ENCODE results near the gene DMPK. TPM values are rescaled to one million over a fixed set of nuclear protein-coding genes. Genes with fewer than 3 reads are reported as not detected.

DMPK gene
- total and polyA plus RNA-seq, 2 experiments from 2014 or later = 9.8 to 24.0 TPM

DNA sequence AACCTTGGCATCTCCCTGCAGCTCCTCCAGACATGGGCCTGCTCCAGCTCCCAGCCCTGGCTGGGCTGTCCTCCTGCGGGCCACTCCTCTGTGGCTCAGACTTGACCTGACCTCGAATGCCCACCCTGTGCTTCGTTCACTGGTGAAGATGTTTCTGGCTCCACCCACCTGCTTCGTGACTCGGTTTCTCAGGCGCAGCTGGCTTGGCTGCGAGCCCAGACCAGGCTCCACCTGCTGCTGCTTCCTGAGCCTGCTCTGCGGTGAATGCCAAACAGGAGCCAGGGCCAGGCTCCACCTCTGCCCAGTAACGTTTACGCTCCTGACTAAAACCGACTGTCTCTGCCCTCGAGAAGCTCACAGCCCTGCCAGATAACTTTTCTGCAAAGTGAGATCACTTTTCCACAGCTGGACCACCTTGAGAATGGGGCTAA lies 41.8 kb upstream of the DMPK start (continued):
- no peak for TF ChIP-seq EZH2phosphoT487 (IDR thresholded peaks at IDR 0.05; ENCODE audit: unreplicated experiment)
- TF ChIP-seq ZNF331 (CRISPR knock-in tag; IDR thresholded peaks at IDR 0.05; ENCODE audit: low read depth) = no peak

DNA sequence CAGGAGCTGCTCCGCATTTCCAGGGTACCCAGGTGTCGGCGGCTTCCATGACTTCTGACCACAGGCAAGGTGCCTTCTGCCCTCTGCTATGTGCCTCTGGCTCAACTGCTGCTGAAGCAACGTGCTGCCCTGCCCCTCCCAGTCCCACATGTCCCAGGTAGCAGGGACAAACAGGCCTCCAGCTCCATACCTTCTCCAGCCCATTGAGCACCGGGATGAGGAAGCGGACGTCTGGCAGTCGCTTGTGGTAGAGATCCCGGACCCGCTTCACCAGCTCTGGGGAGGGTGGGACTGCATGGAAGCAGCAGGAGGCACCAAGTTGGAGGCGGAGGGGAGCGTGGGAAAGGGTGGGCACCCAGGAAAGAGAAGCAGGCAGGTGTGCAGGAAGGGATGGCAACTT lies 40.9 kb upstream of the DMPK start:
- H3K36me3 ChIP-seq (ENCODE audit: insufficient read depth) = no peaks in the 10 kb centered on the region; the same call in 1 of the 2 replicates
- ATAC-seq = no peak
- no peak overlapping the region for H3K27ac Mint-ChIP-seq

DNA sequence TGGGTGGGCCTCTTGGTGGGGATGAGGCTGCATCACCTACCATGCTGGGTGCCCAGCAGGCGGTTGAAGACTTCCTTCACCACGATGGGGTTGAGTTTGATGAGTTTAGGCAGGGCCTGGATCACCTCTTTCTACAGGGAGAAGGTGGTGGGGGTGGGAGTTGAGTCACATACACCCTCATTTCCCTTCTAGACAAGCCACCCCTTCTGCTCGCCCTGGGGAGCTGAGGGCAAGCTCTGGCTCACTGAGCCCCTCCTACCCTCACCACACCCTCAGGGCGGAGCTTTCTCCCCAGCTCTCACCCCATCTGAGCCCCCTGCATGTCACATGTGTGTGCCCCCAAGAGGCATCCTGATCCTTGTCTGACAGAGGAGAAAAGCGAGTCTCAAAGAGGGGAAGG lies 40.4 kb upstream of the DMPK start:
- H3K4me1 ChIP-seq (ENCODE audit: insufficient read depth) = peaks cover 19% of the 10 kb centered on the region
- ATAC-seq (no peak), DNase-seq (ENCODE audit: low spot score) (no peak)
- Mint-ChIP-seq H3K36me3 (ENCODE audit: low read depth) (peaks cover 69% of the 10 kb centered on the region), H3K4me3 (no peak overlapping the region), H3K9me3 (no peaks in the 10 kb centered on the region), H3K27me3 (ENCODE audit: insufficient read depth, low read depth, poor library complexity) (peaks cover 23% of the 10 kb centered on the region), H3K4me1 (peaks cover 31% of the 10 kb centered on the region), H3K27ac (no peak overlapping the region)
- H2AFZ ChIP-seq = no peak overlapping the region
- peaks cover 19% of the 10 kb centered on the region; the same call in 1 of the 2 replicates for H3F3A ChIP-seq (replicated peaks; ENCODE audit: low read depth)
- H3K36me3 ChIP-seq (ENCODE audit: insufficient read depth) = no peaks in the 10 kb centered on the region; the same call in 1 of the 2 replicates
- no peak overlapping the region for H3K4me2 ChIP-seq
- no peaks in the 10 kb centered on the region for H3K9me2 ChIP-seq (ENCODE audit: insufficient read depth)
- no peaks in the 10 kb centered on the region for H3K79me2 ChIP-seq (replicated peaks; ENCODE audit: insufficient read depth)
- H3K4me3 ChIP-seq = no peak overlapping the region
- no peaks in the 10 kb centered on the region for H3K27me3 ChIP-seq (ENCODE audit: insufficient read depth)
- no peak overlapping the region for H3K27ac ChIP-seq (ENCODE audit: low read depth)
- no peaks in the 10 kb centered on the region; the same call in none of the 2 replicates for H4K20me1 ChIP-seq (replicated peaks; ENCODE audit: insufficient read depth)
- no peak for TF ChIP-seq CREB1 (CRISPR knock-in tag; IDR thresholded peaks at IDR 0.05; ENCODE audit: low read depth)
- TF ChIP-seq EZH2 (IDR thresholded peaks at IDR 0.05; ENCODE audit: low read depth, unreplicated experiment) = no peak
- TF ChIP-seq ZNF331 (CRISPR knock-in tag; IDR thresholded peaks at IDR 0.05; ENCODE audit: low read depth) = no peak
- no peak for TF ChIP-seq POLR2AphosphoS5 (IDR thresholded peaks at IDR 0.05; ENCODE audit: low read depth)
- TF ChIP-seq ZNF114 (CRISPR knock-in tag; IDR thresholded peaks at IDR 0.05) = no peak
- TF ChIP-seq, protein P1, sequence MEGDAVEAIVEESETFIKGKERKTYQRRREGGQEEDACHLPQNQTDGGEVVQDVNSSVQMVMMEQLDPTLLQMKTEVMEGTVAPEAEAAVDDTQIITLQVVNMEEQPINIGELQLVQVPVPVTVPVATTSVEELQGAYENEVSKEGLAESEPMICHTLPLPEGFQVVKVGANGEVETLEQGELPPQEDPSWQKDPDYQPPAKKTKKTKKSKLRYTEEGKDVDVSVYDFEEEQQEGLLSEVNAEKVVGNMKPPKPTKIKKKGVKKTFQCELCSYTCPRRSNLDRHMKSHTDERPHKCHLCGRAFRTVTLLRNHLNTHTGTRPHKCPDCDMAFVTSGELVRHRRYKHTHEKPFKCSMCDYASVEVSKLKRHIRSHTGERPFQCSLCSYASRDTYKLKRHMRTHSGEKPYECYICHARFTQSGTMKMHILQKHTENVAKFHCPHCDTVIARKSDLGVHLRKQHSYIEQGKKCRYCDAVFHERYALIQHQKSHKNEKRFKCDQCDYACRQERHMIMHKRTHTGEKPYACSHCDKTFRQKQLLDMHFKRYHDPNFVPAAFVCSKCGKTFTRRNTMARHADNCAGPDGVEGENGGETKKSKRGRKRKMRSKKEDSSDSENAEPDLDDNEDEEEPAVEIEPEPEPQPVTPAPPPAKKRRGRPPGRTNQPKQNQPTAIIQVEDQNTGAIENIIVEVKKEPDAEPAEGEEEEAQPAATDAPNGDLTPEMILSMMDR (conservative IDR thresholded peaks at IDR 0.05; ENCODE audit: low read depth in 2 of 2) = no peak
- TF ChIP-seq, protein P2, sequence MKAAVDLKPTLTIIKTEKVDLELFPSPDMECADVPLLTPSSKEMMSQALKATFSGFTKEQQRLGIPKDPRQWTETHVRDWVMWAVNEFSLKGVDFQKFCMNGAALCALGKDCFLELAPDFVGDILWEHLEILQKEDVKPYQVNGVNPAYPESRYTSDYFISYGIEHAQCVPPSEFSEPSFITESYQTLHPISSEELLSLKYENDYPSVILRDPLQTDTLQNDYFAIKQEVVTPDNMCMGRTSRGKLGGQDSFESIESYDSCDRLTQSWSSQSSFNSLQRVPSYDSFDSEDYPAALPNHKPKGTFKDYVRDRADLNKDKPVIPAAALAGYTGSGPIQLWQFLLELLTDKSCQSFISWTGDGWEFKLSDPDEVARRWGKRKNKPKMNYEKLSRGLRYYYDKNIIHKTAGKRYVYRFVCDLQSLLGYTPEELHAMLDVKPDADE (IDR thresholded peaks at IDR 0.05) = no peak
- no peak for TF ChIP-seq JUNB (IDR thresholded peaks at IDR 0.05; ENCODE audit: unreplicated experiment)
- no peak for TF ChIP-seq NANOG (IDR thresholded peaks at IDR 0.05; ENCODE audit: borderline replicate concordance)
- TF ChIP-seq STAT1 (IDR thresholded peaks at IDR 0.05; ENCODE audit: unreplicated experiment) = no peak
- TF ChIP-seq, protein P3, sequence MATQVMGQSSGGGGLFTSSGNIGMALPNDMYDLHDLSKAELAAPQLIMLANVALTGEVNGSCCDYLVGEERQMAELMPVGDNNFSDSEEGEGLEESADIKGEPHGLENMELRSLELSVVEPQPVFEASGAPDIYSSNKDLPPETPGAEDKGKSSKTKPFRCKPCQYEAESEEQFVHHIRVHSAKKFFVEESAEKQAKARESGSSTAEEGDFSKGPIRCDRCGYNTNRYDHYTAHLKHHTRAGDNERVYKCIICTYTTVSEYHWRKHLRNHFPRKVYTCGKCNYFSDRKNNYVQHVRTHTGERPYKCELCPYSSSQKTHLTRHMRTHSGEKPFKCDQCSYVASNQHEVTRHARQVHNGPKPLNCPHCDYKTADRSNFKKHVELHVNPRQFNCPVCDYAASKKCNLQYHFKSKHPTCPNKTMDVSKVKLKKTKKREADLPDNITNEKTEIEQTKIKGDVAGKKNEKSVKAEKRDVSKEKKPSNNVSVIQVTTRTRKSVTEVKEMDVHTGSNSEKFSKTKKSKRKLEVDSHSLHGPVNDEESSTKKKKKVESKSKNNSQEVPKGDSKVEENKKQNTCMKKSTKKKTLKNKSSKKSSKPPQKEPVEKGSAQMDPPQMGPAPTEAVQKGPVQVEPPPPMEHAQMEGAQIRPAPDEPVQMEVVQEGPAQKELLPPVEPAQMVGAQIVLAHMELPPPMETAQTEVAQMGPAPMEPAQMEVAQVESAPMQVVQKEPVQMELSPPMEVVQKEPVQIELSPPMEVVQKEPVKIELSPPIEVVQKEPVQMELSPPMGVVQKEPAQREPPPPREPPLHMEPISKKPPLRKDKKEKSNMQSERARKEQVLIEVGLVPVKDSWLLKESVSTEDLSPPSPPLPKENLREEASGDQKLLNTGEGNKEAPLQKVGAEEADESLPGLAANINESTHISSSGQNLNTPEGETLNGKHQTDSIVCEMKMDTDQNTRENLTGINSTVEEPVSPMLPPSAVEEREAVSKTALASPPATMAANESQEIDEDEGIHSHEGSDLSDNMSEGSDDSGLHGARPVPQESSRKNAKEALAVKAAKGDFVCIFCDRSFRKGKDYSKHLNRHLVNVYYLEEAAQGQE (IDR thresholded peaks at IDR 0.05; ENCODE audit: unreplicated experiment) = no peak
- TF ChIP-seq EZH2phosphoT487 (IDR thresholded peaks at IDR 0.05; ENCODE audit: unreplicated experiment) = no peak

More for the DNA sequence above, 40.9 kb upstream of the DMPK start:
- DNase-seq (ENCODE audit: low spot score) = no peak
- TF ChIP-seq POLR2AphosphoS5 (IDR thresholded peaks at IDR 0.05; ENCODE audit: low read depth) (no peak), ZNF114 (CRISPR knock-in tag; IDR thresholded peaks at IDR 0.05) (no peak)
- Mint-ChIP-seq H3K9me3 (no peaks in the 10 kb centered on the region), H3K36me3 (ENCODE audit: low read depth) (peaks cover 74% of the 10 kb centered on the region), H3K4me1 (peaks cover 26% of the 10 kb centered on the region), H3K27me3 (ENCODE audit: insufficient read depth, low read depth, poor library complexity) (peaks cover 18% of the 10 kb centered on the region), H3K4me3 (no peak overlapping the region)
- no peak overlapping the region for H2AFZ ChIP-seq
- H3K4me3 ChIP-seq = no peak overlapping the region
- H3F3A ChIP-seq (replicated peaks; ENCODE audit: low read depth) = peaks cover 18% of the 10 kb centered on the region; the same call in 1 of the 2 replicates
- H4K20me1 ChIP-seq (replicated peaks; ENCODE audit: insufficient read depth) = no peaks in the 10 kb centered on the region; the same call in none of the 2 replicates
- H3K27ac ChIP-seq (ENCODE audit: low read depth) = no peak overlapping the region
- no peaks in the 10 kb centered on the region for H3K9me2 ChIP-seq (ENCODE audit: insufficient read depth)
- peaks cover 15% of the 10 kb centered on the region for H3K4me1 ChIP-seq (ENCODE audit: insufficient read depth)
- no peak overlapping the region for H3K4me2 ChIP-seq
- no peaks in the 10 kb centered on the region for H3K27me3 ChIP-seq (ENCODE audit: insufficient read depth)
- H3K79me2 ChIP-seq (replicated peaks; ENCODE audit: insufficient read depth) = no peaks in the 10 kb centered on the region

Measured in GM23338 (cell line).